HG03064 (cell line): ENCODE measurements around the gene PHTF2.
"Not testable (repeated sequence)": the region's sequence is repeated elsewhere in the genome, so short reads cannot be mapped to it uniquely, and the experiment has no call there.

Experiments
- ATAC-seq: cut with Tn5 transposase; IDR thresholded peaks from one replicate; pipeline ENCODE4 v1.9.1; 2021; ENCODE audit warnings: low read depth; ENCODE audit not compliant: unreplicated experiment

PHTF2 gene

DNA sequence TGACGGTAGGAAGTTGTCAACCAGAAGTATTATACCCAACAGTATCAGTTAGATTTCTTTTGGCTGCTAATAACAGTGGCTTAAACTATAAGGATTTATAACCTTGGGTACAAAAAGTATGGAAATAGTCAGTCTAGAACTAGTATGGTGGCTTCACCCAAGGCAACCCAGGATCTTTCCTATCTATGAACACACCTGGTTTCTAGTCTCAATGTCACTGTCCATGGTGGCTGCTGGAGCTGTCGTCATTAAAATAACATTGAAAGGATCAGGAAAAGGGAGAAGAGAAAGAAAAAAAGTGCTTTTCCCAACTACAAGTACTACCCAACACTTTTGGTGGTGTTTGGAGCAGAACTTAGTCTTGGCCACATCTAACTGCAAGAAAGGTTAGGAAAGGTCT, 27.7 kb downstream of the PHTF2 start:
- ATAC-seq = no peak

DNA sequence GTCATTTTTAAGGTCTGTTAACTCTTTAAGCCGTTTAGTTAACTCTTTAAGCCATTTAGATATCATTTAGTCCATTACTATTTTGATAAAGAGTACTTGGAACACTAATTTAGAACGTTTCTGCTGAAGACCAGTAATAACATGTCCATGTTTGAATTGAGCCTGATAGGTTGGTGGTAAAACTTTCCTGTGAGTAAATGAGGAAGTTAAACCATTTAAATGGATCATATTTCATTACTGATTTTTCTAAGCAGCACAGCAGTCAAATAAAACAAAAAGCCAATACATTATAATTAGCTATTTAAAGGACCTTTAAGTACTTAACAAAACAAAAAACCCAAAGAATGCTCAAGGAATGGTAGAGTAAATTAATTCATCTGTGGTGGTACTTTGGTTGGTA, 29.4 kb downstream of the PHTF2 start:
- no peak for ATAC-seq

DNA sequence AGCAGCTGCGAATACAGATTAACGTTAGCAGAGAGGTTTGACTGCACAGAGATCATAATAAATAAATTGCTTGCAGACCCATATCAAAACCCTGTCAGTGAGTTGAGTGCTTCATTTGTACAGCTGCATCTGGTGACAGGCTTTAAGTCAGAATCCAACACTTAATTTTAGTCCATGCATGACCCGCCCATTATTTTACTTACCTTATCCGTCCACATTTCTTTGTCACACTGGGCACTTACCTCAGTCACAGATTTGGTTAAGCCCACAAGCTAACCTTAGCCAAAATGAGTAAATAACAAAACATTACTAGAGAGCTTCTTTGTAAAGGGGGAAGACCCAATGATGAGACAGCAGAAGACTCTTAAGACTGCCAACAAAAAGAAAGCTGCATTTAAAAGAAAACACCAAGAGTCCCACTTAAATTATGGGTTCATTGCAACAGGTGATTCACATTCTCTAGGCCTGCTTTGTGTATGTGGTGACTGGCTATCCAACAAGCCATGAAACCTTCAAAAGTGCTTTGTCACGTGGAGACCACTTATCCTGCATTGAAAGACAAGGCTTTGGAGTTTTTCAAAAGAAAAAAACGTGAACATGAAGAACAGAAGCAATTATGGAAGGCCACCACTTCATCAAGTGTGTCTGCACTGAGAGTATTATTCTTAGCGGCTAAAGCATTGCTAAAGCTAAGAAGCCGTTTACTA, 32.2 kb downstream of the PHTF2 start:
- ATAC-seq = no peak

DNA sequence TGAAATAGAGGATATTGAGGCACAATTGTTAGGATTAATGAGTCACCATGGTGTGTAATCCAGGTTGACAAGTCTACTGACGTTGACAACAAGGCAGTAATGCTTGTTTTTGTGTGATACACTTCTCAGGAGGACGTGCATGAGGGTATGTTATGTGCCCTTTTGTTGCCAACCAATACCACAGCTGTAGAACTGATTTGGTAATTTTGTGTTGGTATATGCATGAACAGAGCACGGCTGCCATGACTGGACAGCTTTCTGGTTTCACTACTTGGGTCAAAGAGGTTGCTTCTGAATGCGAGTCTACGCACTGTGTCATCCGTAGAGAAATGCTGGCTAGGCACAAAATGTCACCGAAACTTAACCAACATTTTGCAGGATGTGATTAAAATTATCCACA, 32.9 kb downstream of the PHTF2 start:
- no peak for ATAC-seq

DNA sequence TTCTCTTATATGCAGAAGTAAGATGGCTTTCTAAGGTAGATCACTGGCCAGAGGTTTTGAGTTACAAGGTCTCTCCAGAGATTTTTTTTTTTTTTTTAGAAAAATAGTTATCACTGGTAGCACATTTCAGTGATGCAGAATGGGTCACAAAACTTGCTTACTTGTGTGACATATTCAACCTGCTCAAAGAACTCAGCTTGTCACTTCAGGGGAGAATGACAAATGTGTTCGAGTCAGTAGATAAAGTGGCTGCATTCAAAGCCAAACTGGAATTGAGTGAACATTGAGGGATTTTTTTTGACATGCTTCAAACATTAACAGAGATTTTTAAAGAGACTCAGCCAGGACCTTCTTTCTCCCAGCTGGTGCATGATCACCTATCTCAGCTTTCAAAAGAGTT, 33.4 kb downstream of the PHTF2 start:
- no peak for ATAC-seq

DNA sequence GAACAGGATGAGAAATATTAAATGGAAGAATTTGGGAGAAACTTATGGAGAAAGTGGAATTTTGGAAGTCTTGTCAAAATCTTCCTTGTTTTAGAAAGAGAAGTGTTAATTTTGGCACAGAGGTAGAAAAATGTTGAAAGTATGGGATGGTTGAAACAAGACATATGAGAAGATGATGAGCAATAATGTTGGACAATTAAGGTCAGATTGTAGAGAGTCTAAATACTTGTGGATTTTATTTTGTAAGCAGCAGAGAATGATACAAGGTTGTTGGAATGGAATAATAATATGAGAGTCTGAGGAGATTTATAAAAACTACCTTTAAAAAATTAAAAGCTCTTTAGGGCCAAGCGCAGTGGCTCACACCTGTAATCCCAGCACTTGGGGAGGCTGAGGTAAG, 34.6 kb downstream of the PHTF2 start:
- ATAC-seq = no peak

DNA sequence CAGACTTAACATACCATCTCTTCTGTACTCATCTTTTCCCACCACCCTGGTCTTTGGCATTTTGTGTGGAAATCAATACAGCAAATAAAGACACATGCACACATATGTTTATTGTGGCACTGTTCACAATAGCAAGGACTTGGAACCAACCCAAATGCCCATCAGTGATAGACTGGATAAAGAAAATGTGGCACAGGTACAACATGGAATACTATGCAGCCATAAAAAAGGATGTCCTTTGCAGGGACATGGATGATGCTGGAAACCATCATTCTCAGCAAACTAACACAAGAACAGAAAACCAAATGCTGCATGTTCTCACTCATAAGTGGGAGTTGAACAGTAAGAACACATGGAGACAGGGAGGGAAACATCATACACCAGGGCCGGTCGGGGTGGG, 37.9 kb downstream of the PHTF2 start:
- not testable (repeated sequence) for ATAC-seq

DNA sequence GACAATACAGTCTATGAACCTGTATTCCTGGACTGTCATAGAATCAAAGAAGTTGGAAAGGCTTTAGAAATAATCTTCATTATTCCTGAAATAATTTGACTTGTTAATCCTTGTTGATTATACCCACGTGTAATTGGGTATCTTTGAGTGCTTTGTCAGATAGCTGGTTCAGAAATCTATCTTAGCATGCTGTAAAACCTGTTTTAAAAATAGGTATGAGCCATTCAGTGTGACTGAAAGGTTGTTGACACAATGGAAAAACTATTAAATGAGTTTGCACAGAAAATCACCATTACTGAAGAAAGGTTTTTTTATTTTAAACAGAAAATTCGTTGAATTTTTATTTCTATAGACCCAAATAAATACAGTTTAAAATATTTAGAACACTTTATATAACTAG, 38.7 kb downstream of the PHTF2 start:
- ATAC-seq = no peak

DNA sequence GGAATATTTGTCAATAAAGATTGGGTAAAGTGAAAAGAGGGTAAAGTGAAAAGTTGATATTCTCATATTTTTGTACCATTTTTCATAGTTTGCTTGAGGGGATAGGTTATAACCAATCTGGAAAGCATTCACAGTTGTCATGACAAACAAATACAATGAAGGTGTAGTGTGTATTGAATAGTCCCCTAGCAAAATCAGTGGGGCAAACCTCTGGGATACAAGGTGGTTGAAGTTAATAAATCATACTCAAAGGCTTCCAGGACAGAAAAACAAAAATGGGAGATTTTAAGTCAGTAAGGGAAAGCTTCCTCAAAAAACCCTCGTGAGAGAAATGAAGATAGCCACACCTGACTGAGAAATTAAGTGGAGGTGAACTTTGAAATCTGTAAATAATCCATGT, 39.4 kb downstream of the PHTF2 start:
- ATAC-seq = no peak

DNA sequence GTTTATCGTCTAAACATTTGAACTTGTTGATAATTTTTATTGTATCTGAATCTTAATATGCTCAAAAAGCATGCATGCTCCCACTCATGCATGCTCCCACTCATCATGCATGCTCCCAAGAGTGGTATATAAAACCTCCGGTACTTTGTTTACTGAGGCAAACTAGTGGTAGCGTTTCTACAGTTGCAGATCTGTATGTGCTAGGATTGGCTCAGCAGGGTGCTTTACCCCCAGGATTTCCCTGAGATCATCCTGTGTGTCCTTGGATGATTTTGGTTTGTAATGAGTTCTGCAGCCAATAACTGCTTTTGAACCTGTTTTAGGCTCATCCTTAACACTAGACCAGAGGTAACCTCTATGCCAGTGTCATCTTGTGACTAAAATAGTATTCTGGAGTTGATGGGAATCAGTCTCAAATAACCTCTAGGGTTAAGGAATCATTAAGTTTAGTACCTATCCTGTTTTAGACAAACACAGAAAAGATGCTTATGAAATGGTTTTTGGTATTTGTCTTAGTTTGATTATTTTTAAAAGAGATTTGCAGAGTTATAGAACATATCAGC, 40.4 kb downstream of the PHTF2 start:
- ATAC-seq = no peak

DNA sequence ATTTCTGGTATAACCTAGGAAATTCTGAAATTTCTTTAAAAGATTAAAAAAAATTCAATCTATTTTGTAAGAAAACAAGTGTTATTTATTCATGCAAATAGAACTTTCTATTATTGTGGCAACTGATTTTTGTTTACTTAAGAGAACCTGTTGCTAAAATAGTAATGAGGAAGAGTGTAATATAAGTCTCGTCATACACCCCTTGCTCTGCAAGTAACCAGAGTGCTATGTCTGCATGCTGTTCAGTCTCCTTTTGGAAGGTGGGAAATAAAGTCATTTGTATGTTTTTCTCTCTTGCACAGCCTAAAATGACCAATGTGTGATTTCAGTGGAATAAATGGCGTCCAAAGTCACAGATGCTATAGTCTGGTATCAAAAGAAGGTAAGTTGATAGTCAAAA, 41.3 kb downstream of the PHTF2 start:
- no peak for ATAC-seq

DNA sequence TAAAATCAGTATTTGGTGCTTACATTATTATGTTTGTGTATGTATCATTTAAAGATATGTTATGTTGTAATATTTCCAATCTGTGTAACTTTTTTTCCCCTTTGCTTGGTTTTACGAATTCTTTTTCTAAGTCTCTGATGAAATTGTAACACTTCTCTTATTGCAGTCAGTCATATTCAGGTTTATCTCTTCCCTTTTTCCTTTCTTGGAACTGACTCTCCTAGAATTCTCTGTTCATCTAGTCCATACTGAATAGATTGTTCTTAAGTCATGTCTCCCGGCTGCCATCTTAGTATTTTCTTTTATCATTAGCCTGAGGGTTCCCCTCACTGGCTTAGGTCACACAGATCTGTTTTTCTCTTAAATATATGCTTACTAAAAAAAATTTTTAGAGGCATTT, 44.6 kb downstream of the PHTF2 start:
- no peak for ATAC-seq

DNA sequence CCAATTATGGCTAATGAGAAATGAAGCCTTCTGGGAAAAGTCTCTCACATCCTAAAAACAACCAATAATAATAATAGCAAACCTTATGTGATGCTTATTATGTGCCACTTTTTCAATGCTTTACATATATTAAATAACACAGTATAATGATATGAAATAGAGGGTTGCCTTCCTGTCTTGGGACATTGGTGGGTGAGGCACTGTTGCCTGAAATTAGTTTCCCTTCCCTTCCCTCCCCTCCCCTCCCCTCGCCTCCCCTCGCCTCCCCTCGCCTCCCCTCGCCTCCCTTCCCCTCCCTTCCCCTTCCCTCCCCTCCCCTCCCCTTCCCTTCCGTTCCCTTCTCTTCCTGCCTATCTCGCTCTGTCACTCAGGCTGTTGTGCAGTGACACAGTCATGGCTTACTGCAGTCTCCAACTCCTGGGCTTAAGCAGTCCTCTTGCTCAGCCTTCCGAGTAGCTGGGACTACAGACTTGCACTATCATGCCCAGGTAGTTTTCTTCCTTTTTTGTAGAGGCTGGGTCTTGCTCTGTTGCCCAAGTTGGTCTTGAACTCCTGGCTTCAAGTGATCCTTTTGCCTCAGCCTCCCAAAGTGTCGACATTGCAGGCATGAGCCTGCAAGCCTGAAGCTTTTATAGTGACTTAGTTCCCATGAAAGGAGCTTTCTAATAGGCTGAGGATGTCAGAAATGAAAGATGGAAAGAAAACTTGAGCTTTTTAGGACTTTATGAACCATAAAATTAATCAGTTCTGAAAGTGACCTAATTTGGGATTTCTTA, 47.9 kb downstream of the PHTF2 start:
- ATAC-seq = no peak

DNA sequence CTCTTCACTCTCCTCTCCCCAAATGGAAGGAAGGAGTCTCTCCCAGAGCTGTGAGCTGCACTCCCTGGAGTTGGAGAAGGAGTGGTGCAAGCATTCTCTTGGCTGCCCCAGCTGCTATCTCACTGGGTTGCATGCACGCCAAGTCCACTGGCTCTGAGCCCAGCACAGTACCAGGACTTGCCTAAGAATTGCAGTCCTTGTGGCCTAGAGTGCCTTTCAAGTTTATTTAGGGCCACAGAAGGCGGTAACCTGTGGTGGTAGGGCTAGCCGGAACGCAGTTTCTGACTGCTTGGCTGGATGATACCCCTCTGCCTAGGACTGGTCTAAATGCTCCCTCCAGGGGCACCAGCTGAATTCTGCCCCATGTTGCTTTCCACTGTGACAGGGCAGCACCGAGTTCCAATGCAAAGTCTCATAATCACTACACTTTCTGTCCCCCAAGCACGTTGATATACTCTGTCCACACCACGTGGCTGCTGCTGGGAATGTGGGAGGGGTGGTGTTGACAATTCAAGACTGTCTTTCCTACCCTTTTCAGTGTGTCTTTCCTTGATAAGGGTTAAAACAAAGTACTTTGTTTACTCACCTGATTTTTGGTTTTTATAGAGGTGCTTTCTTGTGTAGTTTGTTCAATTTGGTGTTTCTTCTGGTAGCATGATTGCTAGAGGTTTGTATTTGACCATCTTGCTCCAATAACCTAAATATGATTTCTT, 57.0 kb downstream of the PHTF2 start:
- ATAC-seq = no peak

DNA sequence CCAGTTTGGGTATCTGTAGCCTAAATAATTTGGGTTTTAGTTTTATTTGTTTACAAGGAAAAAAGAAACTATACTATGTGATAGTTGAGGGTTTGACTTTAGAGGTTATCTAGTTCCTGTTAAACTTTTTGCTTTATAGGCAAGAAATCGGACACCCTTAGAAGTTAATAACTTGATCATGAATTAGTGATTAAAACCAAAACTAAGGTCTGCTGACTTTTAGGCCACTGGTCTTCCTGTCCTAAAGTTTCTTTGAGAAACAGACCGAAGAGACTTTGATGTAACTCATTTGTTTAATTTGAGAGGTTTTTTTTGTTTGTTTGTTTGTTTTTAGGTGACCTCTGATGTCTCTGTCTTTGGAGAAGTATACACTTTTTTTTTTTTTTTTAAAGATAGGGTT, 59.7 kb downstream of the PHTF2 start:
- peak; percentile 66 for ATAC-seq

DNA sequence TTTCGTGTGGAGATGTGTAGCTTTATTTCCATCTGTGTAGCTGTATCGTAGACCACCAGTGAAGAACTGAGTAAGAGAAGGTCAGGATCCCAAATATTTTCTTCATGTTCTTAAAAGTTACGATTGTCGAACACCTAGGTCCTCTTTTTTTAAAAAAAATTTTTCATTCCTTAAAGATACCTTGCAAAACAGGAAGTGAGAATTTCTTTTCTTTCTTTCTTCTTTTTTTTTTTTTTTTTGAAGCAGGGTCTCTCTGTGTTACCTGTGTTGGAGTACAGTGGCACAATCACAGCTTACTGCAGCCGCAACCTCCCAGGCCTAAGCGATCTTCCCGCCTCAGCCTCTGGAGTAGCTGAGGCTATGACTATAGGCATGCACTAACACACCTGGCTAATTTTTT, 60.8 kb downstream of the PHTF2 start:
- no peak for ATAC-seq

DNA sequence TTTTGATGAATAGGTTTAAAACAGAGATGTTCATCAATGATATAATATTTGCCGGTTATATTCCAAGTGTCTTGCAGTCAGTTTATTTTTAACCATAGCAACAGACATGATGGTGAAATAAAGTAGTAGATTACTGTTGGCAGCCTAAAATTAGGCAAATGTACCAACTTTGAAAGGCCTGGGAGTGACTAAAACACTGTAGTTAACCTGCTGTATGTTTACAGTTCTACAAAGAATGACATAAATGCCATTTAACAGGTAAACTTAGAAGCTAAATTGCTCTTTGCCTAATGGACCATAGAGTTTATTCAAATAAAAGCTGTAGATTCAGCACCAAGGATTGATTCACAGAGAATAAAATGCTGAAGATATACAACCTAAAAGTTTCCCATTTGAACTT, 64.1 kb downstream of the PHTF2 start:
- no peak for ATAC-seq

DNA sequence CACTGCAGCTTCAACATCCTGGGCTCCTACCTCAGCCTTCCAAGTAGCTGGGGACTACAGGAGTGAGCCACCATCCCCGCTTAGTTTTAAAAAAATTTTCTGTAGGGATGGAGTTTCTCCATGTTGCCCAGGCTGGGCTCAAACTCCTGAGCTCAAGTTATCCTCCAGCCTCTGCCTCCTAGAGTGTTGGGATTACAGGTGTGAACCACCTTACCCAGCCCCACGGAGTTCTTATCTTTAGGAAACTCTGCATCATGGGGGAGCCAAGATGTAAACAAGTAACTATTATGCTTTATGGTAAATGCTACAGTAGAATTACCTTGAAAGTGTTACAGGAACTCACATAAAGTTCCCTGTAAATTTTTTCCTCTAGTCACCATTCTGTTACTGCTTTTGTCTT, 65.3 kb downstream of the PHTF2 start:
- ATAC-seq = no peak

DNA sequence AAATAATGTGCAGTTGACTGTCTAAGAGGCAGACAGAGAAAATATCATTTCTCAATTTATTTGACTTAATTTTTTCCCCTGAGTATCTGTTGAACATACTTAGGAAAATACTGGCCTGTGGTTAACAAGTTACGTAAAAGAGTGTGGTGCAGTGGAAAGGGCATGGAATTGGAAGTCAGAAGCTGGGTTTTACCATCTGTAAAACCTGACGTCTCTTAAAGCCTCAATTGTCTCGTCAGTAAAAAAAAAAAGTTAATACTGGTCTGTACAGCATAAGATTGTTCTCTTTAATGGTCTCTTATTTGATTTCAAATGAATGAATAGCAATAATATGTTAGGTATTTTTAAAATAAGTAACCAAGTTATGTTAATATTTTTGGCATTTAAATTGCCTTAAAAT, 67.8 kb downstream of the PHTF2 start:
- no peak for ATAC-seq

DNA sequence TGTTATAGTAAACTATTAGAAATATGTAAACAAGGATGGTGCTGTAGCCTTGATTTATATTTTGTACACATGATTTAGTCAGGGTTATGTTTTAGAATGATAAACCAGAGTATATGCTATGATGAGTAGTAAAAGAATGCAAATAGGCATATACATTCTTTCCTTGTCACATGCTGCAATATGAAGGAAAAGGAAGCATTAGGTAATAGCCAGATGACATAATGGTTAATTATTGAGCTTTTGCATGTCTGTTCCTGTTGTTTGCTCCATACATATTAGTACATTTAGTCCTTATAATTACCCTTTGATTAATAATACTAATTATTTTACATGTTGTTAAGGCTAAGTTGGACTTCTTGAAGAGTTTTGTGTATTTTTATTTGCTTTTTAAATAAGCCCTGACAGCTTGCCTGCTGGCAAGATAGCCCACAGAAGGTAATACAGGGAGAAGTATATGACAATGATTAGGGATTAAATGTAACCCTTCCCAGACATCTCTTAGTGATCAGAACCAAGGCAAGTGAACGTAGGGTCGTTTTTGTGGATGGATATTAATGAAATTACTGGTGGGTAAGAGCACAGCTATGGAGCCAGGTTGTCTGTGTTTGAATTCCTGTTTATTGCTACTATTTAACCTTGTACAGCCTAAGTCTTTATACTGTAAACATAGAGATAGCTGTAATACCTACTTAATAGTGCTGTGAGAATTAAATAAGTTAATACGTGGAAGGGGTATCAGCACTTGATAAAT, 68.4 kb downstream of the PHTF2 start:
- ATAC-seq = no peak

DNA sequence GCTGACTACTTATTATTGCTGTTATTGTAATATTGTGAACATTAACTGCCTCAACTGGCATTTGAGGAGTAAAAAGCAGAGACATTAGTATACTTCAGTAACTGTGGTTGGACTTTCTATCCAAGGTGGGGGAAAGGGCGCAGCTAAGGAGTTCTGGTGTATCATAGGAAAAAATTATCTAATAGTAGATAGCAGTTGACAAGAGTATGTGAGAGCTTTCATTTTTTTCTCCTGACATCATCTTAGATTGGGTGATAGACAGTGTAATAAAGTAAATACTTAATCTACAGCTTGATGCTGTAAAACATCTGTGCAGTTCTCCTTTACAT, 68.9 kb downstream of the PHTF2 start:
- no peak for ATAC-seq
